ENCODE measurements around the gene TRPC3.

Gene TRPC3

DNA sequence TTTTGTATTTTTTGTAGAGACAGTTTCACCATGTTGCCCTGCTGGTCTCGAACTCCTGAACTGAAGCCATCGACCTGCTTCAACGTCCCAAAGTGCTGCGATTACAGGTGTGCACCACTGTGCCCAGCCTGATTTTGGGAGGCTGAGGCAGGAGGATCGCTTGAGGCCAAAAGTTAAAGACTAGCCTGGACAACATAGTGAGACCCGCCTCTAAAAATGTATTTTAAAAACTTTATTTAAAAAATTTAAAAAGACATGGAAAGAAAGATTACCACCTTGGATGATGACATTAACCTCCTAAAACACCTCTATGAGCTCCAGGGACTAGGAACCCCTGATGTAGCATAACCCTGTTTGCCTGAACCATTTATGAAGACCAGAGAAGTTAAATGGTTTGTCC lies 75.8 kb downstream of the TRPC3 start:
- DNase-seq (ENCODE audit: low spot score): no peak
- no peak for FAIRE-seq

DNA sequence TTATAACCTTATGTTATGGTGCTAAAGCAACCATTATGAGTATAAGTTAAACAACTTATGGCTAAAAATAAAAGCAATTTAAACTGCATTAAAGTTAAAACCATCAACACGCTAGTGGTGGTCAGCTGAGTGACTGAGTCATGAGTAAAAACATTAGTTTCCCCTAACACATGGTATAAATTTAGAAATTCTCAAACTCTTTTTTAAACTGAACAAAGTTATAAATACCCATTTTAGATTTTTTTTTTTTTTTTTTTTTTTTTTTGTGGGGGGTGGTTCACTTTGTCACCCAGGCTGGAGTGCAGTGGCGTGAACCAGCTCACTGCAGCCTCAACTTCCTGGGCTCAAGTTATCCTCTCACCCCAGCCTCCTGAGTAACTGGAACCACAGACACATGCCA lies 76.2 kb downstream of the TRPC3 start:
- DNase-seq (ENCODE audit: low spot score) (no peak), FAIRE-seq (no peak)

DNA sequence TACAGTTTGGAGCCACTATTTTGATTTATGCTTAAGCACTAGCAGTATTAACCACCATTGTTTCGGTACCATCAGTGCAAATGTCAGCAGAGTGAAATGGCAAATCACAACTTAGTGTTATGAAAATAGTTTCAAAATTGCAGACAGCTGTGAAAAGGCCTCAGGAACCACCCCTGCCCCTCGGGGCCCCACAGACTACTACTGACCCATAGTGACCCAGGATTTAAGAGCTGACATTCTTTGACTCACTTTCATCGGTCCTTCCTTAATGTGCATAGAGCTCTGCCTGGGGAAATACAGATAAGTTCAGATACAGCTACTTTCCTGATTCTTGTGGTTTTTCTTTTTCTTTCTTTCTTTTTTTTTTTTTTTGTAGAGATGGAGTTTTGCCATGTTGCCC lies 78.3 kb downstream of the TRPC3 start:
- FAIRE-seq (no peak), DNase-seq (ENCODE audit: low spot score) (no peak)

DNA sequence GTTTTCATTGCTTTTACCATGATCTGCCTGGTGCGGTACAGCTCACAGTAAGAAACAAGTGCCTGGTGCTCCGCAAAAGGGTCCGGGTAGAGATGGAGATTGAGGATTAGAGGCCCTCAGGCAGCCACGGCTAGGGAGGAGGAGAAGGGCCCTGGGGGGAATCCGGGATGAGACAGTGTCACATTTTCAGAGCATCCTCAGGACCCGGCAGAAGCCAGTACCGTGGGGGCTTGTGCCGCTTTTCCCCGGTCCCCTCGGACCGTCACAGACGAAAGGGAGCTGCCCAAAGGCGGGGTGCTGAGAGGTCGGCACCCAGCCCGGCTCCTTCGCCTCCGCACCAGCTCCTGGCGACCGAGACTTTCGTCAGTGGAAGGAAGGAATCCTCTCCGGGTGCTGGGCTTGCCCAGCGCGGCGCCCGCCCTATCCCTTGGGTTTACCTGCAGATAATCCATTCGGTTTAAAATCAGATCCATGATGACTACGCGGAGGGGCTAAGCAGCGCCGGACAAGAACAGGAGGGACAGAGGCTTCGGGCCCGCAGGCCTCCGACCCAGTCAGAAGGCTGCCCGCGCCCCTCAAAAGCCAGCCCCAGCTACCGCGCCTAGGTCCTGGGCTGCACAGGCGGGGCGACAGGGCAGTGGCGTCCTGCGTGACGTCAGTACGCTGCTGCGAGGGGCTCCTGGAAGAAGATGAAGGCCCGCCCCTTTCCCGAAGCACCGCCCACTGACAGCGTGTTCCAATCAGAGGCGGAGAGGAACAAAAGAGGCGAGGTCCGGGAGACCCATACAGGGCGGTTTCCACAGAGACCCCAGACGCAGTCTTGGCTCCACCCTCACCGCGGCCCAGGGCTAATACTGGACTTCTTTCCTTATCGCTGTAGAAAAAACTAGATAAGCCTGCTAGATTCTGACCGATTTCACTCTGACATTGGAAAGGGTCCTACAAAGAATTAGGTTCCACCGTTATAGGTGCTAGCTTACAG lies 81.7 kb downstream of the TRPC3 start, which contains the start of gene BBS7:
TSS of gene BBS7 (minus strand) at position 634 of the 982 bp plus-strand sequence. CDS start at position 473, 161 bp downstream.
- FAIRE-seq: peak; percentile 88

DNA sequence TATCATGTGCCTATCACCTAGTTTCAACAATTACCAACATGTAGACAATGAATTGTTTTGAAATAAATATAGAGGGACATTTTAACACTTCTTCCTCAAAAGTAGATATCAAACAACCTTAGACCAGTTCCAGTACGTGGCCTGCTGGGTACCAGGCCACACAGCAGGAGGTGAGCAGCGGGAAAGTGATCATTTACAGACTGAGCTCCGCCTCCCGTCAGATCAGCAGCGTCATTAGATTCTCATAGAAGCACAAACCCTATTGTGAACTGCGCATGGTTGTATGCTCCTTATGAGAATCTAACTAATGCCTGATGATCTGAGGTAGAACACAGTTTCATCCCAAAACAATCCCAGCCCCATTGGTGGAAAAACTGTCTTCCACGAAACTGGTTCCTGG lies 88.1 kb downstream of the TRPC3 start:
- DNase-seq (ENCODE audit: low spot score) (no peak), FAIRE-seq (no peak)

More for the DNA sequence above, 81.7 kb downstream of the TRPC3 start, which contains the start of gene BBS7:
- DNase-seq (ENCODE audit: low spot score): peak; percentile 86

DNA sequence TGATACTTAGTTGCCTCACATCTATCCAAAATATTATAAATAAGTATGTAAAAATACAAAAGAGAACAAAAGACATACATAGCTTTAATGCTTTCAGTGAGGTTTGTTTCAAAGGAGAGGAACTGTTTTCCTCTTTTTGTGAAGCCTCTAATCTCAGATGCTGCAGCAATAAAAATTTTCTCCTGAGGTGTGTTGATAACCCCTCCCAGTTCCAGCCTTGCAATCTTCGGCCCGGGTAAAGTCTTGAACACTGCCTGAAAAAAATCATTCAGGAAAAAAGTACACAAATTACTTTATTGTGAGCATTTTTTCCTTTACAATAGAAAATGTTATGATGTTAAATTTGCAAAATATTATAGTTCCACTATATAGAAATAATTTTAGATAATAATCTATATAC lies 90.4 kb downstream of the TRPC3 start:
- DNase-seq (ENCODE audit: low spot score) (no peak), FAIRE-seq (no peak)

DNA sequence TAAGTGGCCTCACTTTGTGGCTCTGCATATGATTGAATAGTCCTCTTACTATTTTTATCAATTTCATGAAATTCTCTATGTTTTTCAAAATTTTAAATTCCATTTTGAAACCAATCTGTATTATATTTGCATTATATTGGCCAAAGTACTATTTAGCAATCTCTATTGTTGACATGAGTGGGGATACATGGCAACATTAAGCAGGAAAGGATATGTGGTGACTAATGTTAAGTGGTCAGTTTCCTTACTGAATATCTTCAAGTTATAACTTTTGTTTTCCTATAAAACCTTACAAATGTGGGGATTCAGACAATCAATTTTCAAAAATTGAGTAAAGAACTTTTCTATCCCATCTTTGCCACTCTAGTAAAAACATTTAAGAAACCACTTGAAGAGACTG lies 91.7 kb downstream of the TRPC3 start:
- no peak for FAIRE-seq

DNA sequence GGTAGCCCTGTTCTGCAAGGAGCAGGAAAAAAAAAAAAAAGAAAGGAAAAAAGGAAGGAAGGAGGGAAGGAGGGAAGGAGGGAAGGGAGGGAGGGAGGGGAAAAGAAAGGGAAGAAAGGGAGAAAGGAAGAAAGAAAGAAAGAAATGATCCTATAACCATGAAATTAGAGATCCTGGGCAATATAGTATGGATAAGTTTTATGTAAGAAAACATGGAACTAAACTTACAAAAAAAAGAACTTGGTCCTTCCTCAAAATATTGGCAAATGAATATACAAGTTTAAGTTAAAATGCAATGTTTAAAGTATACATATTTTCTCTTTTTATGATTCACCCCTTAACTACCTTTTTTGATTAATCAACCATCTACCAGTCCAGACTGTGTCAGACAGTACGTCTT lies 100.5 kb downstream of the TRPC3 start:
- FAIRE-seq: no peak
- no peak for DNase-seq (ENCODE audit: low spot score)

More for the DNA sequence above, 91.7 kb downstream of the TRPC3 start:
- DNase-seq (ENCODE audit: low spot score): no peak

DNA sequence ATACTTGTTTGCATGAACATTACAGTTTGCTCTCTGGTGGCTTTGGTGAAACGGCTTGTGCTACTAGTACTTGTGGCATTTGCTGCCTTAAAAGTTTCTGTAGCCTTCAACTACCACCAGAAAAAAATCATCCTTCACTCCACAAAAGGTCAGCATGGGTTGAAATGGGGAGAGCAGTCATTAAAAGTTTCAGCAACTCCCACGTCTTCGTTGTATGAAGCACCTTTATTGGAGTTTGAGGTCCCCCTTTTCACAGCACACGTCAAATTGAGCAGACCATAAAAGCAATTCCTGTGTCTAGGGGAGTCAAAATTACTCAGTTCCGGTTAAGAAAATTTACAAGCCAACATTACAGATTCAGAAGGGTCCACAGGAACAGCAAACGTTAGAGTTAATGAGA lies 105.2 kb downstream of the TRPC3 start:
- FAIRE-seq (no peak), DNase-seq (ENCODE audit: low spot score) (no peak)

DNA sequence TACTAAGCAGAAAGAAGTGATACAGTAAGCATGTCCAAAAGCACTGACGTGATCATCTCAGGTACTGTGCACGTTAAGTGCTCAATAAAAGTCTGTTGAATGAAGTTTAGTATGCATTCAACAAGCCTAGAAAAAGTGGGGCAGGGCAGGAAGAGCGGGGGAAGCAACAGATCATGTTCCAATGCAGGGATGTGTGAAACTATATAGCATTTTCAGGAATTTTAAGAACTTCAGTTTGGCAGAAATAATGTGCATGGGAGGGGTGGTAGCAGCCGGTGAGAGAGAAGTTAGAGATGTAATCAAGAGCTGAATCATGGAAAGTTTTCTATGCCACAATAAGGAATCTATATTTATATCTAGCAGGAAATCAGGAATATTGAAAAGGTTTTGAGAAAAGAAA lies 109.0 kb downstream of the TRPC3 start:
- FAIRE-seq (no peak), DNase-seq (ENCODE audit: low spot score) (no peak)

DNA sequence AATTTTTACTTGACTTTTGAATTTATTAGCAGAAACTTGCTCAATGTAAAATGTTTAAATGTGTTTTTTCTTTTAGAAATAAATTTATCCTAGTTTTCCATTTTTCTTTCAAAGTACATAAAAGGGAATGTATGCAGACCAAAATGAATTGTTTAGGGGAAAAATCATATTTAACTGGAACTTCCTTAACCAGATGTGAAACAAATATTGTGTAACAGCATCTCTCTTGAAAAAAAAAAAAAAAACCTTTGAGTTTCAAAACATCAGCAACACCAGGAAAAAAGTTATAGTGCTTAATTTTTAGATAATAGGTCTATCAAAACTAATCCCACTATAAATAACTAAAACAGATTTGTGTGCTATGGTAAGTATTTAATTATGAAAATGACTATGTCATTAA lies 113.7 kb downstream of the TRPC3 start:
- DNase-seq (ENCODE audit: low spot score) (no peak), FAIRE-seq (no peak)

DNA sequence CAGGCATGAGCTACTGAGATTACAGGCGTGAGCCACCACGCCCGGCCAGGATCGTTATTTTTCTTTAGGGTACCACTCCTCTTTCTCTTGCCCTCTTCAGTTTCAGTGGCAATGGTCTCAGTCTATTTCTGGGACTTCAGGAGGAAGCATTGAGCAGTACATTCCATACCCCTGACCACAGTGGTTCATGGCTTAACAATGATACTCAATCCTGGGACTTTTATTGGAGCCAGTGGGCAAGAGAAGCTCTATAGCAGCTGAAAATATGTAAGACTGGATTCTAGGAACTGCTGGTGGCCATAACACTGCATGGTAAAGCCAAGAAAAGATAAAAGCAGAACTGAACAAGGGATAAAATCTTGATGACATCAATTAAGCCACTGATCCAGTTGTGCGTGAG lies 122.3 kb downstream of the TRPC3 start:
- DNase-seq (ENCODE audit: low spot score): no peak
- no peak for FAIRE-seq
